Inflammatory macrophage (primary cell): ENCODE measurements around the gene PPP2R2C.
A peak's percentile ranks its signal among the peaks of the same experiment; 100 is the strongest.

Experiments
- DNase-seq, 2 donors: peaks; one replicate each; pipeline ENCODE4 v3.0.0-alpha.2; 2020 to 2022

The PPP2R2C gene

DNA sequence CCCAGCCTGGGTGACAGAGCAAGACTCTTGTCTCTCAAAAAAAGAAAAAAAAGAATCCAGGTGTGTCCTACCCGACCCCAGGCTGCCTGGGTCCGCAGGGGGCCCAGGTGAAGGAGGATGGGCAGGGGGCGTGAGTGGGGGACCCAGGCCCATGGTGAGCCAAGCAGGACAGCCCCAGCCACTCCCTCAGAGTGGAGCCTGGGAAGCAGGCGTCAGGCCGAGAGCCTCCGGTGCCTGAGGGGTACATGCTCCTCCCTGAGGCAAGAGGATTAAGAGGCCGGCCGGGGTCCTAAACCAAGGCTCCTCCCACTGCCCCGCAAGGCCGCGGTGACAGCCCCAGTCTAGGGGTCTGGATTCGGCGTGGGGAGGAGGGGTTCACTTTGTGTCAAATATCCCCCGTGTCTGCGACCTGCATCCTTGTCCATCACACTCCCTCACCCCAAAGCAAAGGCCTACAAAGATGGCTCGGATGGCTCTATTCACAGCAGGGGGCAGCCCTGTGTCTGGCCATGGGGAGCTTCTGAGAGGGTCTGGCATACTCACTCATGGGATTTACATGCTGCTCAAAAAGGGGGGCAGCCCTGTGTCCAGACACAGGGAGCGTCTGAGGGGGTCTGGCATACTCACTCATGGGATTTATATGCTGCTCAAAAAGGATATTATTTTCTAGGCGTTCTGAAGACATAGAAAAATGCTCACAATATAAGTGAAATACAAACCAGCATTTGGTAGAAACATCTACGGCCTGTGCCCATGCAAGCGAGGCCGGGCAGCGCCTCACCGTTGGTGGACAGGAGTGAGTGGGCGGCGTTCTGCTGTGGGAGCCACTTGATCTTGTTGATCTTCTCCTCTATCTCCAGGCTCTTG lies 94.6 kb downstream of the PPP2R2C start:
- no peak for DNase-seq

DNA sequence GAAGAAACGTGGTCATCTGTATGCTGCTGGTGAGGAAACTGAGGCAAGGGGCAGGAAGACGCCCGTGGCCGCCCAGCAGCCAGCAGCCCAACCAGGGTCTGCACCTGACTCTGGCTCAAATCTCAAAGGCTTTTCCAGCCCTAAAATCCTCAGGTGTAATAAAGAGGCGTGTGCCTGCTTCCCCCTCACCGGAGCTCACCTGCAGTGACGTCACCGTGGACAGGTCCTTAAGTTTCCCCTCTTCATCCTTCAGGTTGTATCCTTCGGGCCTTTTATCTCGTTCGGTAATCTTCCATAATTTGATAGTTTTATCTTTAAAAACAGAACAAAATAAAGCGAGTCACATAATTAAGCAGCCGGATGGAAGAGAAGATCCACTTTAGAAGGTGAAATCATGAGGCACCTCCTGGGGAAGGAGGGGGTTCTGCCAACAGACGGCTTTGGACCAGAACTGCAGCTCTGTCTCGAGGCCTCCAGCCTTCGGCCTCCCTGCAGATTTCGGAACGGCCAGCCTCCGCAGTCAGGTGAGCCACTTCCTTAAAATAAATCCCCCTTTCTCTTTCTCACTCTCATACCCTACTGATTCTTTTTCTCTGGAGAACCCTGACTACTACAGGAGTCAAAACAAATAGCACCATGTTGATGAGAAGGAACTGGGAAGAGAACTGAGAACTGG lies 96.7 kb downstream of the PPP2R2C start:
- no peak for DNase-seq

GRCh38 chr4:6374575-6374974 lies 97.8 kb downstream of the PPP2R2C start:
- DNase-seq, result no peak

- no peak for DNase-seq
Measured at GRCh38 chr4:6373541-6374410, 98.6 kb downstream of the PPP2R2C start.

DNA sequence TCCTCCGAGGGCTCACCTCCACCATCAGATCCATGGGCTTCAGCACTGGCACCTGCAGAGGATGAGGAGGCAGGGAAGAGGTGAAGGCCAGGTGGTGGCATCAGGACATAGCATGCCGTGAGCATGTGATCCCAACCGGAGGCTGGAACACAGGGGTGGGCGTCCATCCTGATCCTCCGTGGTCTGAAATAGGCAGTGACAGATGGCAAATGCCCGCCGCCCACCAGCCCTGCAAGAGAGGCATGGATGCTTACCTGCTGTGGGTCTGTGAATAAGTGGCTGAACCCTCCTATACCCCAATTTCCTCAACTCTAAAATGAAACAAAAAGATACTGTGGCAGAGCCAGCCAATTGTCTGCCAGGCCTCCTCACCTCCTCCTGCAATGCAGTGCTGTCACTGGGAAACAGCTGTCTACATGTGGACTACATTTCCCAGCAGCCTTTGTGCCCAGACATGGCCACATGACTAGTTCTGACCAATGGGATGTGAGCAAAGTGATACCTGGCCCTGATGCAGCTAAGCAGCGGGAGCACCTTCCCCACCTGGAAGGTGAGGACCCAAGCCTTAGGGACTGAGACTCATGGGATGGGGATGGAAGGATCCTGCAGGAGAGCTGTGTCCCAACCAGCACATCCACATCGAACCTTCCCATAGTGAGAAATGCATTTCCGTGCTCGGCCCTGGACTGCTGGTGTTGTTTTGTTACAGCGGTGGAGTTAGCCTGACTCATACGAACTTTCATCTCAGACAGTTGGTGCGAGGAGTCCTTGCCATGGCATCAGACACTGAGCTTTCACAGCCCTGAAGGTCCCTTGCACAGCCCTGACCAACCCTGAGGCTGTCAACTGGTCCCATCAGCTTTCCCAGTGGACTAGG lies 99.5 kb downstream of the PPP2R2C start:
- DNase-seq, result peak in 1 of 2 donors; percentile 9

- DNase-seq, result no peak
Measured at GRCh38 chr4:6371812-6372211, 100.6 kb downstream of the PPP2R2C start.

GRCh38 chr4:6371271-6371670 lies 101.1 kb downstream of the PPP2R2C start:
- DNase-seq, result no peak

GRCh38 chr4:6369924-6370645 lies 102.3 kb downstream of the PPP2R2C start:
- DNase-seq, result no peak

DNA sequence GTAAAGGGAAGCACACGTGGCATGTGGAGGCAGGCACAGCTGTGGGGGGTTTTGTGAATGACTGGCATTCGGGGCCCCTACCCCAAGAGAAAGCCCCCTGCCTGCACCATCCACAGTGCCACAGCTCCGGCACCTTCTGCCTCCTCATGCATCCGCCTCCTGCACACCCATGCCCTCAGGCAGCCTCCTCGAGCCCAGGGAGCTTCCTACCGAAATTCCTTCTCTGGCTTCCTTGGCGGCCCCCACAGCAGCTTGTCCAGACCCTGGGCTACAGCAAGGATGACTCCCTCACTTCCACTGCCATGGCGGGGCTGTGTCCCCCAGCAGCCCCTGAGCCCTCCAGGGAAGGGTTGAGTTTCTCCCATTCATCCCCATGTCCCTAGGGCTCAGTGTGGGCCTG lies 102.9 kb downstream of the PPP2R2C start:
- DNase-seq, result no peak

GRCh38 chr4:6369035-6369434 lies 103.4 kb downstream of the PPP2R2C start:
- DNase-seq, result no peak

GRCh38 chr4:6368601-6369000 lies 103.8 kb downstream of the PPP2R2C start:
- DNase-seq, result no peak

DNA sequence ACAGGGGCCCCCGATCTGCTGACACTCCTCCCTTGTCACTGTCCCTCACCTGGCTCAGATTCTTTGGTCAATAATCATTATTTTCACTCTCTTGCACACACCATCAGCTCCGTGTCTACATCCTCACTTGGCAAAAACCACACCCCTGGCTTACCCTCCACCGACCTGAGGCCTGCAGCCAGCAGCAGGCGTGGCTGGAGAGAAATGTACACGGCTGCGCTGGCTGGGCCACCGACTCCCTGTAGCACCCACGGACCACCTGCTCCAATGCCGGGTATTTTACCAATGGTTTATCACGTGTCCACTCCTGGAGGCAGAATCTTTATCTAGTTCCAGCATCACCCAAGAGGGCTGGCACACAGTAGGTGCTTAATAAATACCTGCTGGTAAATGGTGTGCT lies 104.3 kb downstream of the PPP2R2C start:
- no peak for DNase-seq

GRCh38 chr4:6367371-6367851 lies 105.0 kb downstream of the PPP2R2C start:
- DNase-seq, result no peak

- no peak for DNase-seq
Measured at GRCh38 chr4:6366581-6366980, 105.8 kb downstream of the PPP2R2C start.

- no peak for DNase-seq
Measured at GRCh38 chr4:6365545-6366086, 106.8 kb downstream of the PPP2R2C start.

DNA sequence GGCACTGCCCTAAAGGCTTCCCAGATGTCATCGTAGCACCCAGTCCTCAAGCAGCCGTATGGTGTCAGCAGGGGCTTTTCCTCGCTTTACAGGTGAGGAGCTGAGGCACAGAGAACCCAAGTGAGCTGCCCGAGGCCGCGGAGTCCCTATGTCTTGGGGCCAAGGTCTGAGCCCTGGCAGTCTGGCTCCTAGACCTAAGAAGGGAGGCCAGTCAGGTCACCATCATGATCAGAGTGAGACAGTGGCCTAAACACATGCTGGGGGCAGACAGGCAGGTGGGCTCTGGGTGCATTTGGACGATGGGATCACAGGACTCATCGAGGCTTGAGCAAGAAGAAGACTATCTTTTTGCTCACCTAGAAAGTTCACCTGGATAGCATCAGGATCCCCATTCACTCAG lies 107.8 kb downstream of the PPP2R2C start:
- no peak for DNase-seq

DNA sequence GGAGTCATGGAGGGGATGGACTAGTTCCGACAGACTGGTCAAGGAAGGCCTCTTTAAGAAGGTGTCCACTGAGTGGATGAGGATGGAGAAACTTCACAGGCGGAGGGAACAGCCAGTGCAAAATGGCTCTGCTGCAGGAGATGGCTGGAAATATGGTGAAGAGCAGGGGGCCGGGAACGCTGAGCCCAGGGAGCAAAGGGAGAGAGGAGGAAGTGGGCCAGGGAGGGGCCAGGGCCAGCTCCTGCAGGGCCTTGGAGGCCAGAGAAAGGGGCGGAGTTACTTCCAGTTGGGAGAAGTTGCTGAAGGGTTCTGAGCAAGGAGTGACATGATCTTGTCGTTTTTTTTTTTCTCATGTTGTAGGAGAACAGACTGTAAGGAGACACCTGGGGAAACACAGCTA lies 108.3 kb downstream of the PPP2R2C start:
- DNase-seq, result no peak

- DNase-seq, result peak in 1 of 2 donors; percentile 13
Measured at GRCh38 chr4:6362896-6363295, 109.5 kb downstream of the PPP2R2C start.

DNA sequence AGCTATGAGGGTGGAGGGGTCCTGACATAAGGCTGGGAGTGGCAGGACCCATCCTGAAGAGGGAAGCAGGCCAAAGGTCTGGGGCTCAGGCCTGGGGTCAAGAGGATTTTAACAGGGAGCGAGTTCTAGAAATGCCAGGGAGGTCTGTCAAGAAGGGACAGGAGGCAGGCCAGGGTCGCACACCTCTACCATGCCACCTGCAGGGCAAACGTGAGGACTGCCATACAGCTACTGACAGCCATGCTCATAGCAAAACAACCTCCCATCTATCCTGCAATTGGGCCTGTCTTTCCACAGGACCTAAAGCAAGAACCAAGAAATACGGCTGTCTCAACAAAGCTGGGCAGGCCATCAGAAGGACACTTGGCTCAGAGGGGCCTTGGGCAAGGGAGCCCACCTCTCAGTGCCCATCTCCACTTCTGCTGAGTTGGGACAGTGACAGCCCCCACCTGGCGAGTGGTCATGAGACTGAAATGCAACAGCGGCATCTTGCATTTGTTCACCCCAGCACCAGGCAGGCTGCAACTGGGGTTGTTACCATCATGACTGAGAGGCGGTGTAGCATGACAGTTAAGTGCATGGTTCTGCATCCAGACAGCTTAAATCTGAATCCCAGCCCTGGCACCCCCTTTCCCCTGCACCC lies 110.0 kb downstream of the PPP2R2C start:
- no peak for DNase-seq

DNA sequence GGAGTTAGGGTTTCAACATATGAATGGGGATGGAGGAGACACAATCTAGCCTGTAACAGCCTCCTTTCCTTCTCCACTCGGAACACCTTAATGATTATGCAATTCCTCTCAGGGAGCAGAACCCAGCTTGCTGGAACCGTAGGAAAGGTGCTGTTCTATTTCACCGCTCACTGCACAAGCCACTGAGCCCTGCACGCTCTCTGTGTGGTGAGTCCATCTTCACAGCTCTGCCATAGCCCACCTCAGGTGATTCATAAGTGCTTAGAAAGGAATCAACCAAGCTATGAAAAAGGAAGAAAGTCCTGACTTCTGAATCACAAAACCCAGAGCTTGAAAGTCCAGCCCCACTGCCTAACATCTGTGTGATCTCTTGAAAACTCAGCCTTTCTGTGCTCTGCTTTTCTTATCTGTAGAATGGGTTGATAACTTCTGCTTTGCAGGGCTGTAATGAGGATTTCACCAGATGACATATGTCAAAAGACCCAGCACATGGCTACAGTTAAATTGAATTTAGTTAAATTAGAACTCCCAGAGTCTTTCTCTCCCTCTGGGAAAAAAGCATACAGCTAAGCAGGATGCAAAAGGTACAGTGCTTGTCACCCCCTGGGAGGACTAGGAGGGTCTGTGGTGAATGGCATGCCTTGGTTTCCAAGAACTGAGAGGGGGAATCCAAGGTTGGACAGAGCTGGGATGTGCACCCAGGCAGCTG lies 111.2 kb downstream of the PPP2R2C start:
- no peak for DNase-seq
